Small intestine (tissue), 7 donors: ENCODE data around the gene CCDC194. TPM values are rescaled to one million over a fixed set of nuclear protein-coding genes. Genes with fewer than 3 reads are reported as not detected.
A peak's percentile ranks its signal among the peaks of the same experiment; 100 is the strongest.

Experiments used
- DNase-seq, 2 donors: peaks; one replicate each; pipeline versions ENCODE4 v3.0.0 to v3.0.0-alpha.2; 2013
- FAIRE-seq: peaks from 2 replicates; lab custom pipeline; 2012; peaks lifted over from hg19 to GRCh38; lab: Jason Lieb, UNC
- H3K27ac ChIP-seq, 3 donors: one replicate each; pipeline ENCODE4 v1.5.1; 2013; ENCODE audit warnings: low read length in 2 of 3, mild to moderate bottlenecking in 2 of 3, control low read depth in 1 of 3, inconsistent platforms in 1 of 3, low read depth in 1 of 3, moderate library complexity in 1 of 3
- H3K27me3 ChIP-seq, 3 donors: one replicate each; pipeline ENCODE4 v1.6.1; 2013; ENCODE audit warnings: low read length in 3 of 3, inconsistent platforms in 1 of 3; ENCODE audit not compliant: control insufficient read depth in 3 of 3, insufficient read depth in 3 of 3
- H3K36me3 ChIP-seq, 3 donors: one replicate each; pipeline ENCODE4 v1.6.1; 2013; ENCODE audit warnings: low read length in 3 of 3, inconsistent platforms in 1 of 3, low read depth in 1 of 3, mild to moderate bottlenecking in 1 of 3, moderate library complexity in 1 of 3; ENCODE audit not compliant: control insufficient read depth in 3 of 3, insufficient read depth in 2 of 3
- H3K4me1 ChIP-seq, 3 donors: one replicate each; pipeline ENCODE4 v1.6.1; 2013; ENCODE audit warnings: low read length in 2 of 3, inconsistent platforms in 1 of 3, low read depth in 1 of 3, mild to moderate bottlenecking in 1 of 3, moderate library complexity in 1 of 3; ENCODE audit not compliant: control insufficient read depth in 3 of 3, insufficient read depth in 2 of 3
- H3K4me3 ChIP-seq, 3 donors: one replicate each; pipeline ENCODE4 v1.5.1; 2013; ENCODE audit warnings: low read length in 3 of 3, control low read depth in 1 of 3, inconsistent platforms in 1 of 3, low read depth in 1 of 3, mild to moderate bottlenecking in 1 of 3, moderate library complexity in 1 of 3
- H3K9me3 ChIP-seq, 2 donors: one replicate each; pipeline ENCODE4 v1.6.1; 2013; ENCODE audit warnings: low read depth in 1 of 2, low read length in 1 of 2; ENCODE audit not compliant: control insufficient read depth in 2 of 2, insufficient read depth in 1 of 2
- WGBS, 3 donors: extraction: QIAGEN DNeasy Blood & Tissue Kit; methylation state at CpG; one replicate each; pipeline ENCODE4 v1.1.7; 2013; 5-methylcytosine and 5-hydroxymethylcytosine counted together
- polyA plus RNA-seq, 4 donors: library from polyadenylated mRNA; stranded (reverse) in 3 of 4; unstranded in 1 of 4; fragments of 200-250 nt in 3 of 4; fragments of 120-200 nt in 1 of 4; gene quantifications; one replicate each; pipeline versions ENCODE4 v1.2.1 to v1.2.3, GENCODE V29; 2013
- donor health status: healthy with polysubstance abuse.
- donor health status: control.
- donor health status: control.
- donor health status: Bipolar disorder and iron deficiency.
- donor health status: healthy.

CCDC194 gene
- polyA plus RNA-seq, 4 donors, result 0.07 to 0.24 TPM; not detected in 2

- Histone ChIP-seq H3K36me3 (peaks cover 0 to 21% (median 3%) of the 10 kb centered on the region in 3 donors), H3K9me3 (no peaks in the 10 kb centered on the region), H3K4me1 (peaks cover 0 to 7% (median 2%) of the 10 kb centered on the region in 3 donors), H3K27me3 (no peaks in the 10 kb centered on the region), H3K27ac (no peak overlapping the region), H3K4me3 (no peak overlapping the region)
- FAIRE-seq, result no peak
- 26 to 34% (median 29%) methylated on average over 26 to 27 of the region's 27 CpGs for WGBS, 3 donors
- DNase-seq, result peak in 1 of 2 donors; percentile 58
Observed at GRCh38 chr19:17424743-17425365, 30.9 kb upstream of the CCDC194 start.

- no peaks in the 10 kb centered on the region for H3K27me3 ChIP-seq
- peaks cover 0 to 21% (median 3%) of the 10 kb centered on the region in 3 donors for H3K36me3 ChIP-seq
- H3K4me1 ChIP-seq, result peaks cover 0 to 7% (median 5%) of the 10 kb centered on the region in 3 donors
- no peaks in the 10 kb centered on the region for H3K9me3 ChIP-seq
- no peak overlapping the region for H3K4me3 ChIP-seq
- FAIRE-seq (no peak), DNase-seq (no peak)
- no peak overlapping the region for H3K27ac ChIP-seq
- WGBS, 3 donors, result 94 to 95% (median 95%) methylated on average over 20 of the region's 20 CpGs
Observed at GRCh38 chr19:17423429-17424208, 29.6 kb upstream of the CCDC194 start.

DNA sequence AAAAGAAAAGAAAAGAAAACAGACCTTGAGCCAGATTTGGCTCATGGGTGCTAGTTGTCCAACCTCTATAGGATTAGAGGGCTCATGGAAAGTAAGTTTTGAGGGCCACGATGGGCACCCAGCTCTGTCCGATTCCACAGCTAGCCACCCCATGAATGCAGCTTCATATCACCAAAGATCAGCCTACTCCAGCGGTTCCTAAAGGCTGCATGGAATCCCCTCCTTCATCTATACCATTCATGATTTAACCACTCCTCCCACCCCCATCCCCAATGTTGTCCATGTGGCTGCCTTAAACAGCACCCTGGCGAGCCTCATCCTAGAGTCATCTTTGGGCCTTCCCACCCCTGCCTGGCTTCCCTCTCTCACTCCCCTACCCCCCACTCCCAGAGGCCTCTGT, 27.9 kb upstream of the CCDC194 start:
- Histone ChIP-seq H3K9me3 (no peaks in the 10 kb centered on the region), H3K27me3 (no peaks in the 10 kb centered on the region), H3K27ac (no peak overlapping the region), H3K4me1 (peaks cover 0 to 7% (median 5%) of the 10 kb centered on the region in 3 donors), H3K36me3 (peaks cover 0 to 21% (median 3%) of the 10 kb centered on the region in 3 donors), H3K4me3 (no peak overlapping the region)
- no peak for FAIRE-seq
- WGBS, 3 donors, result 95 to 99% (median 99%) methylated on average over 4 of the region's 4 CpGs
- DNase-seq, result no peak

- FAIRE-seq, result no peak
Observed at GRCh38 chr19:17420475-17420924, 26.5 kb upstream of the CCDC194 start.

GRCh38 chr19:17419621-17420474, 25.9 kb upstream of the CCDC194 start, which contains the start of gene MVB12A:
Gene MVB12A (plus strand): TSS chr19:17420047. CDS start chr19:17420136, 89 bp downstream.
- peak within 1 kb of the TSS; percentile 73 to 96 (median 91) for H3K4me3 ChIP-seq
- peak within 1 kb of the TSS; percentile 25 to 75 (median 68) for H3K27ac ChIP-seq
- FAIRE-seq (no peak), DNase-seq (peak; percentile 99 to 100)
- H3K27me3 ChIP-seq, result no peaks in the 10 kb centered on the region
- H3K36me3 ChIP-seq, result peaks cover 0 to 21% (median 3%) of the 10 kb centered on the region in 3 donors
- H3K4me1 ChIP-seq, result peaks cover 0 to 4% (median 3%) of the 10 kb centered on the region in 3 donors
- 0 to 1% (median 0%) methylated on average over 38 to 85 of the region's 85 CpGs for WGBS, 3 donors
- H3K9me3 ChIP-seq, result no peaks in the 10 kb centered on the region

More at GRCh38 chr19:17420475-17420924, 26.5 kb upstream of the CCDC194 start:
- DNase-seq, result peak; percentile 29 to 49
- 4 to 5% (median 5%) methylated on average over 25 of the region's 25 CpGs for WGBS, 3 donors
- no peaks in the 10 kb centered on the region for H3K27me3 ChIP-seq
- H3K4me3 ChIP-seq, result peak overlapping the region; percentile 73 to 96 (median 91)
- peaks cover 0 to 7% (median 5%) of the 10 kb centered on the region in 3 donors for H3K4me1 ChIP-seq
- H3K36me3 ChIP-seq, result peaks cover 0 to 21% (median 3%) of the 10 kb centered on the region in 3 donors
- H3K27ac ChIP-seq, result peak overlapping the region in 2 of 3 donors; percentile 8 to 75
- H3K9me3 ChIP-seq, result no peaks in the 10 kb centered on the region

DNA sequence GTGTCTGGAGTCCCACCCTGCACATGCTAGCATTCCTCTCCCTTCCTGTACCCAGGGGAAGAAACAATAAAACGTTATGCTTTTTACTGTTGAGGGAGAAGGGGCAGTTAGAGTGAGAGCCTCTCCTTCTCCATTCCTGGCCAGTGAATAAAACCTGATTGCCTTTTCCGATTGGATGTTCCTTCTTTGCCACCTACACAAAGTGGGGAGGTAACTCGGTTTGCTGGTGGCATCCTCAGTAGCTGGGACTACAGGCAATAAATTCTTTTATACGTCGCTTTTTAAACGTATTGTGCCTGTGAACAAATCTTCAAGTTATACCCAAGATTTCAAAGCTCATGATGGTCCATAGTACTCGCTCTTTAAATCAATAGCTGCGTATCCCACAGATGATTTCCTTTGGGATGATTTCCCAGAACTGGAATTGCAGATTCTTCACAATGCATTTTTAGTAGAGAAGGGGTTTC, 25.2 kb upstream of the CCDC194 start:
- H3K36me3 ChIP-seq, result peaks cover 0 to 21% (median 3%) of the 10 kb centered on the region in 3 donors
- H3K27me3 ChIP-seq, result peaks cover 0 to 2% (median 0%) of the 10 kb centered on the region in 3 donors
- WGBS, 3 donors, result 12 to 24% (median 20%) methylated on average over 8 of the region's 8 CpGs
- H3K9me3 ChIP-seq, result no peaks in the 10 kb centered on the region
- FAIRE-seq (no peak), DNase-seq (peak in 1 of 2 donors; percentile 34)
- H3K4me1 ChIP-seq, result peaks cover 0 to 2% (median 0%) of the 10 kb centered on the region in 3 donors
- H3K4me3 ChIP-seq, result peak overlapping the region; percentile 18 to 54 (median 50)
- H3K27ac ChIP-seq, result peak overlapping the region; percentile 25 to 71 (median 68)

DNA sequence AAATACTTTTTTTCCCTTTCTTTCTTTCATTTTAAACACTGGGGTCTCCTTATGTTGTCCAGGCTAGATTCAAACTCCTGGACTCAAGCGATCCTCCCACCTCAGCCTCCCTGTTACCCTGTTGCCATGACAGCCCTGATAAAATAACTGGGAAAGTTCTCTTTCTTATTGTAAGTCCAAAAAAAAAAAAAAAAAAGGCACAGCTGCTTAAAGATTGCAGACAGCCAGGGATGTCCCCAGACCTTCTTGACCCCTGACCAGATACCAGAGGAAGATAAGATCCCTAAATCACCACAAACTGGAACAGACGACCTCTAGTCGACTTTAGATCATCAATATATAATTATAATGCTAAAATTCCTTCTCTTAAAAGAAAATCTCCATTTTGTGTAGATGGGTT, 24.7 kb upstream of the CCDC194 start:
- Histone ChIP-seq H3K36me3 (peaks cover 0 to 16% (median 3%) of the 10 kb centered on the region in 3 donors), H3K27ac (no peak overlapping the region)
- WGBS, 3 donors, result 60 to 69% (median 64%) methylated on average over 3 of the region's 3 CpGs

More for the DNA sequence above, 24.7 kb upstream of the CCDC194 start:
- Histone ChIP-seq H3K4me1 (peaks cover 0 to 2% (median 0%) of the 10 kb centered on the region in 3 donors), H3K4me3 (no peak overlapping the region), H3K27me3 (peaks cover 0 to 2% (median 0%) of the 10 kb centered on the region in 3 donors), H3K9me3 (no peaks in the 10 kb centered on the region)
- DNase-seq (no peak), FAIRE-seq (no peak)
